Progenitor cell of endocrine pancreas (in vitro differentiated cells): ENCODE measurements around the gene MDH1B. TPM values are rescaled to one million over a fixed set of nuclear protein-coding genes. Genes with fewer than 3 reads are reported as not detected.

Source experiments
- DNase-seq: peaks from one replicate; pipeline ENCODE4 v3.0.0; 2021; ENCODE audit warnings: low spot score; ENCODE audit not compliant: unreplicated experiment
- H3K27ac Mint-ChIP-seq: 2 replicates; pipeline ENCODE4 v1.8.0; 2021; ENCODE audit warnings: mild to moderate bottlenecking, moderate library complexity, mixed read lengths
- H3K27me3 Mint-ChIP-seq: 2 replicates; pipeline ENCODE4 v1.8.0; 2021; ENCODE audit warnings: mixed read lengths
- H3K36me3 Mint-ChIP-seq: 2 replicates; pipeline ENCODE4 v1.8.0; 2022; ENCODE audit warnings: mixed read lengths; ENCODE audit not compliant: insufficient read depth
- H3K4me1 Mint-ChIP-seq: 2 replicates; pipeline ENCODE4 v1.8.0; 2021; ENCODE audit warnings: low read depth, mixed read lengths
- H3K4me3 Mint-ChIP-seq: 2 replicates; pipeline ENCODE4 v1.8.0; 2021; ENCODE audit warnings: low read depth, mild to moderate bottlenecking, moderate library complexity, mixed read lengths
- H3K9me3 Mint-ChIP-seq: 2 replicates; pipeline ENCODE4 v1.8.0; 2021; ENCODE audit warnings: low read depth, mixed read lengths
- total RNA-seq: library from RNA; stranded (reverse); gene quantifications from 2 replicates; pipeline ENCODE4 v1.2.1, GENCODE V29; 2021
- TF ChIP-seq, protein P1 (sequence below): fragments of 200-600 bp; sonication (generic); IDR thresholded peaks from one replicate; pipeline ENCODE4 v1.5.0; 2021; ENCODE audit warnings: antibody characterized with exemption, mild to moderate bottlenecking; ENCODE audit not compliant: unreplicated experiment

The MDH1B gene
- total RNA-seq, 1 donor from 2014 or later: 2.8 TPM

GRCh38 chr2:206701952-206702605 lies 63.0 kb downstream of the MDH1B start:
- Mint-ChIP-seq H3K27me3 (peaks cover 70% of the 10 kb centered on the region), H3K27ac (no peak overlapping the region), H3K4me3 (no peak overlapping the region), H3K4me1 (no peaks in the 10 kb centered on the region), H3K9me3 (no peaks in the 10 kb centered on the region), H3K36me3 (no peaks in the 10 kb centered on the region)
- DNase-seq: no peak
- TF ChIP-seq, protein P1, sequence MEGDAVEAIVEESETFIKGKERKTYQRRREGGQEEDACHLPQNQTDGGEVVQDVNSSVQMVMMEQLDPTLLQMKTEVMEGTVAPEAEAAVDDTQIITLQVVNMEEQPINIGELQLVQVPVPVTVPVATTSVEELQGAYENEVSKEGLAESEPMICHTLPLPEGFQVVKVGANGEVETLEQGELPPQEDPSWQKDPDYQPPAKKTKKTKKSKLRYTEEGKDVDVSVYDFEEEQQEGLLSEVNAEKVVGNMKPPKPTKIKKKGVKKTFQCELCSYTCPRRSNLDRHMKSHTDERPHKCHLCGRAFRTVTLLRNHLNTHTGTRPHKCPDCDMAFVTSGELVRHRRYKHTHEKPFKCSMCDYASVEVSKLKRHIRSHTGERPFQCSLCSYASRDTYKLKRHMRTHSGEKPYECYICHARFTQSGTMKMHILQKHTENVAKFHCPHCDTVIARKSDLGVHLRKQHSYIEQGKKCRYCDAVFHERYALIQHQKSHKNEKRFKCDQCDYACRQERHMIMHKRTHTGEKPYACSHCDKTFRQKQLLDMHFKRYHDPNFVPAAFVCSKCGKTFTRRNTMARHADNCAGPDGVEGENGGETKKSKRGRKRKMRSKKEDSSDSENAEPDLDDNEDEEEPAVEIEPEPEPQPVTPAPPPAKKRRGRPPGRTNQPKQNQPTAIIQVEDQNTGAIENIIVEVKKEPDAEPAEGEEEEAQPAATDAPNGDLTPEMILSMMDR: no peak

DNA sequence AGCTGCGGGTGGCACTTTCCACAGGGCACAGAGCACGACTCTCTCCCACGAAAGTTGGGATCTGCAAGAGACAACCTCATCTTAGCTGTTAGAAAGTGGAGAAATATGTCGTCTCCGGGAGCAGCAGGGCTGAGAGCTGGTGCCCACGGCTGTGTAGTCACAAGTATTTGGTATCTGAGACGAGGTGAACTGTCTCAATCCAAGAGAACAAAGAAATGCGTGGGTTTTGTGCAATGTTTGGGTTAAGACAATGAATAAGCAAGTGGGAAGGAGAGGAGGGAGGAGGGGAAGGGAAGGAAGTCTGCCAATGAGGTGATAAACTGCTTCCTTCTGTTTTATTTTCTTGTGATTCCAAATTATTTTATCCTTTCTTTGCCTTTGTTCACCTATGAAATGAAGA lies 65.0 kb downstream of the MDH1B start:
- Mint-ChIP-seq H3K27ac (no peak overlapping the region), H3K4me1 (no peaks in the 10 kb centered on the region), H3K27me3 (peaks cover 76% of the 10 kb centered on the region), H3K4me3 (no peak overlapping the region), H3K36me3 (no peaks in the 10 kb centered on the region), H3K9me3 (no peaks in the 10 kb centered on the region)
- DNase-seq: no peak
- TF ChIP-seq, protein P1: no peak

- no peak for DNase-seq
- Mint-ChIP-seq H3K4me3 (no peak overlapping the region), H3K9me3 (no peaks in the 10 kb centered on the region), H3K4me1 (no peaks in the 10 kb centered on the region), H3K27ac (no peak overlapping the region), H3K36me3 (no peaks in the 10 kb centered on the region), H3K27me3 (peaks cover 66% of the 10 kb centered on the region)
- TF ChIP-seq, protein P1: no peak
Observed at GRCh38 chr2:206698811-206699210, 66.3 kb downstream of the MDH1B start.

- Mint-ChIP-seq H3K27ac (no peak overlapping the region), H3K36me3 (no peaks in the 10 kb centered on the region), H3K4me3 (no peak overlapping the region), H3K4me1 (no peaks in the 10 kb centered on the region), H3K9me3 (no peaks in the 10 kb centered on the region), H3K27me3 (peaks cover 51% of the 10 kb centered on the region)
- no peak for DNase-seq
- TF ChIP-seq, protein P1: no peak
Observed at GRCh38 chr2:206696910-206697309, 68.2 kb downstream of the MDH1B start.

DNA sequence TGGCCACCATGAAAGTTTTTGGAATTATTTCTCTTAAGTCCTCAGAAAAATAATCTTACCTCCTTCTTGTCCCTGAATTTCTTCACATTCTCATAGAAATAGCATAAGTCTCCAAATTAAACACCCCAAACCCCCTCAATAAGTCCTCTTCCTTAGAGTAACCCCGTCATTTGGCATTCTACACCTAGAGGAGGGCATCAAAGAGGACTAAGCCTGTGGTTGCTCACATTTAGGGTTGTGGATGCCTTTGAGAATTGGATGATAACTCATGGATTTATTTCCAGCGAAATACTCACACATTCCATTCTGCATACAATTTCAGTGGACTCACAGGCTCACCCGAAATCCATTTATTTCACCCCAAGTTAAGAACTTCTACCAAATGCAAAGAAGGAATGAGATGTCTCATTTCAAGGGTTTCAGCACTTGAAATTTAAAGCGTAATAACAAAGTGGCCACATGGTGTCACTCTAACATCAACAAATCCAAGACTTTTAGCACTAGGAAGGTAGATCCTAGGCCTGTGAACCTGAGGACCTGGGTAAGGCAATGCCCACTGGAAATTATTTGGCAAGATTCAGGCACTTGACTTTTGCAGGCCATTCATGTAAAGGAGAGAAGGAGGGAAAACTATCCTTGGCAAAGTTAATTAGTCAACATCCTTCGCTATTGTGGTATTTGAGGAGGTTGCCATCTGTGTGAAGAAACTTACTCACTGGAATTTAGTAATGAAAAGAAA lies 71.6 kb downstream of the MDH1B start:
- TF ChIP-seq, protein P1: peak; percentile 77
- H3K9me3 Mint-ChIP-seq: no peaks in the 10 kb centered on the region
- H3K36me3 Mint-ChIP-seq: no peaks in the 10 kb centered on the region
- H3K27ac Mint-ChIP-seq: no peak overlapping the region
- peaks cover 29% of the 10 kb centered on the region for H3K27me3 Mint-ChIP-seq
- no peaks in the 10 kb centered on the region for H3K4me1 Mint-ChIP-seq
- peak; percentile 24 for DNase-seq
- no peak overlapping the region for H3K4me3 Mint-ChIP-seq
